Superior temporal gyrus (tissue), 1 donor: Measurements from ENCODE around the gene ACOT13.
"Not testable (repeated sequence)": the region's sequence is repeated elsewhere in the genome, so short reads cannot be mapped to it uniquely, and the experiment has no call there.

Source experiments
- DNase-seq: peaks from one replicate; pipeline ENCODE4 v3.0.0-alpha.2; 2016; ENCODE audit errors: extremely low spot score

The ACOT13 gene

GRCh38 chr6:24666641-24667377, at the start of gene ACOT13, which contains the start of gene TDP2:
ACOT13 (plus strand) TSS chr6:24667077; CDS start chr6:24667264, 187 bp downstream.
TDP2 (minus strand) TSS chr6:24666899; CDS start chr6:24666862, 37 bp downstream.
- peak; percentile 95 for DNase-seq

DNA sequence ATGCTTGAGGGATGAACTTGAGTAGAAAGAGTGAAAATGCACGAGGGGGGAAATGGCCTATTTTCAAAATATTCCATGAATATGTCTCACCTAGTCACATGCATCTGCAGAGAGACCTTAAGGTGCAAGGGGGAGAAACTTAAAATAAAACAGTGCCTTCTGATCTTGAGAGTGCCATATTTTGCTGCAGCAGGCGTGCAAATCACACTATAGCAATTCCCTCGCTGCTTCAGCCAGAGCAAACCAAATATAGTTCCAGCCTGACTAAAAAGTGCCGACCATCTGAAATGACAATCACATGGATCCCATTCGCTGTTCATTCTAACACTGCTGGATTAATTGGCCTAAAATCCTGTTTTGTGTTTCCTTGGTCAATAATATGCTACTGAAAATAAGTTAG, 47.2 kb upstream of the ACOT13 start:
- DNase-seq: no peak

GRCh38 chr6:24620637-24621036, 46.2 kb upstream of the ACOT13 start:
- no peak for DNase-seq

DNA sequence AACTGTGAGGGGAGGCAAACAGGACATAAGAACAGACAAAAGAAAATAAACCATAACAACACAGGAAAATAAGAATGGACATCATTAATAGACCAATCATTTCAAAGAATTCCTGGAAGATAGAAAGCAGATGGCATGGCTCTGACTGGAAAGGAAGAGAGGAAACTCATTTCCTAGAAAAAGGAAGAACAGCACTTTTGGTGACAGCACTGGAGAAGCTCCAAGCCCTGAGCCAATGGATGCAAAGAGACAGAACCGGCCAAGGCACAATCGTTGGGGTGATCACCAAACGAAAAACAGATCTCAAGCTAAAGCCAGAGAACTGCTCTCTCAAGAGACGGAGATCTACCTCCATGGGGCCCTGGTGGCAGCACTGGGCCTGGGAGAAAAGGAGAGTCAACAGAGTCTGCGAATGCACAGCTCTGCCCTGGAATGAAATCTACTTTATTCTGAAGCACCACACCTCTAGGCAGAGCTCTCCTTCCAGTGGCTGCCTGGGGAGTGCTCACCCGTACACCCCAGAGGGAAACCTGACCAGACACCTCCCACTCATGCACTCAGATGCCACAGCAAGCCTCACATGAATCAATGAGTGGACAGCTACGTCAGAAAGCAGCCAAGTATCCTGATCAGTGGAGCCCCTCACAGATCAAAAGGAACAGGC, 45.1 kb upstream of the ACOT13 start:
- DNase-seq: no peak

- peak; percentile 70 for DNase-seq
Measured at GRCh38 chr6:24630856-24631505, 35.9 kb upstream of the ACOT13 start.

- DNase-seq: no peak
Measured at GRCh38 chr6:24631671-24632070, 35.2 kb upstream of the ACOT13 start.

DNA sequence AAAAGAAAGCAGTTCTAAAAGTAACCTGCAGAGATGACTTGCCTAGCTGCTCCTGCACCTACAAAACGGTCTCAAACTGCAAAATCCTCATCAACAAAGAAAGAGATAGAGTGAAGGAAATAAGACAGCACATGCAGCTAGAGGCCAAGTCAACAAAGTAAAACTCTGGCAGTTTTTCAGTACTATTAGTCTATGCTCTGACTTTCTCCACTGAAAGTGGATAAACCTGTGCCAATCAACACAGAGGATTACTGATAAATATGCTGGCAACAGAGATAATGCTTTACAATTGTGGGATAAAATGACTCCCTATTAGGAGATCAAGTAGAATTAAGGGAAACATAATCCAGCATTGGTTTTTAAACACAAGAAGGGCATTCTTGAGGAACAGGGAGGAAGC, 34.3 kb upstream of the ACOT13 start:
- DNase-seq: no peak

DNA sequence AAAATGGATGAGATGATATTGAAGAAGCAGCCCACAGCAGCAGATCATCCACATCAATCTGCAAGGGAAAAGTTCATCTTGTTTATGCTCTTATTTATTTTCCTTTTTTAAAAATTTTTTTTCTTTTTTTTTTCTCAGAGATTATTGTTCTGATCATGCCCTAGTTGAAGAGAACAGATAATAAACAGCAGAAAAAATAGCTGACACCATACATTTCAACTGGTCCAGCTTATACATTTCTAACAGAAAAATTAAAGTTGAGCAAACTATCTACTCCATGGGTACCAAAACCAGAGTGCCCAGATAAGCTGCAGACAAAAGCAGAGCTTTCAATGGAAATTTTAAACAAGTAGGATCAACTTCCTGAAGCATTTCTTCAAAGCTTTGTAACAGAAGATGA, 30.2 kb upstream of the ACOT13 start:
- DNase-seq: no peak

DNA sequence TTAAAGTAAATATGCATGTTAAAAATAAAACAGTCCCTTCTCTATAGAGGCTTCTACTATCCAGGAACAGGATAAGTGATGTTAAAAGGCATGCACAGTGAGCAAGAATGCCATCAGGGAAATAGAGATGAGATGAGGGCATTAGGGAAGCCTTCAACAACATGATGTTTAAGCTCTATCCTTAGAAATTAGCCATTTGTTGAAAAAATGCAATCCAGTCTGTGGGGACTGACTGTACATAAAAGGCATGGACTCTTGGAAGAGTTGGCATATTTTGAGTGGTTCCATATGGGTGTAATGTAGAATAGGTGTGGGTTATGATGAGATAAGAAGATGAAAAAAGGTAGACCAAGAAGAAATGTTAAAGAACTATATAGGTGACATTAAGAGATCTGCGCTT, 26.7 kb upstream of the ACOT13 start:
- DNase-seq: no peak

GRCh38 chr6:24640631-24641030, 26.2 kb upstream of the ACOT13 start:
- not testable (repeated sequence) for DNase-seq

DNA sequence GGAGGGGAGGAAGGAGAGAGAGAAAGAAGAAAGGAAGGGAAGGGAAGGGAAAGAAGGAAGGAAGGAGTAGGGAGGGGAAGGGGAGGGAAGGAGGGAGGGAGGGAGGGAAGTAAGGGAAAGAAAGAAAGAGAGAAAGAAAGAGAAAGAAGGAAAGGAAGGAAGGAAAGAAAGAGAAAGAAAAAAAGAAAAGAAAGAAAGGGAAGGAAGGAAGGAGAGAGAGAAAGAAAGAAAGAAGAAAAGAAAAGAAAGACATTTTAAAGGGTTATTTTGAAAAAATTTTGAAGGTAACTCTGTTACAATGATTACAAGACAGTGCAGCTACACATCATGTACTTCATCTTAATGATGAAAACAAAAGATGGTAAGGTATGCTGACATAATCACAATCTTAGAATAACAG, 24.8 kb upstream of the ACOT13 start:
- DNase-seq: no peak

GRCh38 chr6:24643920-24644319, 23.0 kb upstream of the ACOT13 start:
- peak; percentile 33 for DNase-seq

DNA sequence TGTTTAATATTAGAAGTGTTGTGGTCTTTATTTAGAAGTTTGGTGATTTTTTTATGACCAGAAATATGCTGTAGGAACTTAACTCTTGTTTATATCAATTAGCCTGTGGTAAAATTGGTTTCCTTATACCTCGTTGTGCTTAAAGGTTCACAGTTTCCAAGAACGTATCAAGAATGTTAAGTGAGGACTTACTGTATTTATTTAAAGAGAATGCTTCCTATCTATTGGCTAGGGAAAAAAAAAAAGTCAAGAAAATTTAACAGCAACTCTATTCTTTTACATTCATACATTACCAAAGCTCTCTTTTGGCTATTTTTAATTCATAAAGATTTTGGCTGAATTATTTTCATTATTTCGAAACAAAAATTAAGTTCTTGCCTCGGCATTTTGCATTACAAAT, 22.5 kb upstream of the ACOT13 start:
- DNase-seq: no peak

- DNase-seq: peak; percentile 43
Measured at GRCh38 chr6:24646771-24647170, 20.1 kb upstream of the ACOT13 start.

DNA sequence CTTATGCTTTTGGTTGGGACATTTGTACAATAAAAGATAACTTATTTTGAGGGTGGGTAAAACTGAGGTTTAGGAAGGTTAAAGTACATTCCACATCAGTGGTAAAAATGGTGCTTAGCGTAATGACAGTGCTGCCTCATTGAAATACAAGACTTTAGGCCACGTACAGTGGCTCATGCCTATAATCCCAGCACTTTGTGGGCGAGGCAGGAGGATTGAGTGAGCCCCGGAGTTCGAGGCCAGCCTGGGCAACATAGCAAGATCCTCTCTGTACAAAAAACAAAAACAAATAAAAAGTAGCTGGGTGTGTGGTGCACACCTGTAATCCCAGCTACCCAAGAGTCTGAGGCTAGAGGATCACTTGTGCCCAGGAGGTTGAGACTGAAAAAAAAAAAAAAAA, 18.6 kb upstream of the ACOT13 start:
- DNase-seq: no peak

- DNase-seq: no peak
Measured at GRCh38 chr6:24649691-24650090, 17.2 kb upstream of the ACOT13 start.

GRCh38 chr6:24650365-24650764, 16.5 kb upstream of the ACOT13 start:
- no peak for DNase-seq

DNA sequence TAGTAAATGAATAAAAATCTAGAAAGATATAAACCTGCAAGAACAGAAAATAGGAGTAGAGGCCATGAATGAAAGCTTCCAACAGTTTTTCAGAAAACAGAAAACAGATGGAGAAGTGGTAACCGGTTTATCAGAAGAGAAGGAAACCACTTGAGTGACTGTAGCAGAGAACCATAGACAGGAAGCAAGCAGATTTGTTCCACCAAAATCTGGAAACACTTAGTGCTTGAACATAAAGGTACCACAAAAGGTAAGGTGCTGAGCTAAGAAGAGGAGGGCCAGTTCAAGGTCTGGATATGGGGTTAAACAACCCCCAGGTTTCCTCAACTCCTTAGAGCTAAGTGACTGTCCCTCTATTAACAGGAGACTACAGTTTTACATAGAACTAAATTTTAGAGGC, 11.7 kb upstream of the ACOT13 start:
- no peak for DNase-seq

DNA sequence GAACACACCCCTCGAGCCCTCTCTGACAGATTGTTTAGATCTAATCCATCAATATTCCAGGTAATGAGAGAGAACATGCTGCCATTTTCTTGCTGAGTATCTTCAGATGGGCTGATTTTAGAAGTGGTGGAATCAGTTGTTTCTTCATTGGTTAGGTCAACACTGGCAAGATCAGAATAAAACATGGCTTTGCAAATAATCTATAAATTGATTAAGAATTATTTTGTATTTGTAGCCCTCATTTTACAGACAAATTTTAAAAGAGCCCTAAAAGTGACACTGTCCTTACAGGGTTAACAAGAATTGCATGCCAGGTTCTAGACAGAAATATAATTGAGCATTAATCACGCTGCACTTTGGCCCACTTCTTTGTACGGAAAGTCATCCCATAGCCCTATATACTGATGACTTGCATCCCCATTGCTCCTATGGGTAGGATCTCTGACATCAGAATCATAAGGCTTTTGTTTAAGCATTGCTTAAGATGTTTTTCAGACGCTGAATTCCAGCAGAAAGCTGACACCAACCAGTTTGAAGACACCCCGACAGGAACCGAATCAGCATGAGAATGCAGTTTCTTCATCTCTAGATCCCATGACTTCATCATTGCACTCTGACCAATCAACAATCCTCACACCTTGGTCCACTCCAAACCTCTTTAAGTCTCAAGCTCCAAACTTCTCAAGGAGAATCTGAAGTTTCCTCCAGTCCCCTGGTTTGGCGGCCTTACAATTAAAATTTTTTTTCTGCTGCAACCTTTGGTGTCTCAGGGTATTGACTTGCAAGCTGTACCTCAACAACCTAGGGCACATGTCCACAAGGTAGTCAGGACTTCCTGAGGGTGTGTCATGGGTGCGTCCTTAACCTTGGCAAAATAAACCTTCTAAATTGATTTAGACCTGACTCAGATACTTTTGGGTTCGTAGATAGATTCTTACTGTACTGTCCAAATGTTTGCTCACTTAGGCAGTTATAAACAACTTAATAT, 8.0 kb upstream of the ACOT13 start:
- DNase-seq: no peak

DNA sequence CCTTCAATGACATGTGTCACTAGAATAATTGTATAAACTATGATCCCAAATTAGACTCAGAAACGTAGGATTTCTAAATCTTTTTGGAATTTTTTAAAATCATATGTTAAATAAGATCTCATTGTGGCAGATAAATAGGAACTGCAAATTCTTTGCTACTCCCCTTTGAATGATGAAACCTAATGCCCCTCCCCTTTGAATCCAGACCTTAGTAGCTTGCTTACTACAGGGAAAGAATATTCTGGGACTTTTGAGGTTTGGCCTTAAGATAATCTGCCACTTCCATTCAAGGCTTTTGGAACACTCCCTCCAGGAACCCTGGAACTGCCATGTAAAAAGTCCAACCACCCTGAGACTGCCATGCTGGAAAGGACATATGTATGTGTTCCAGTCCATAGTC, 7.3 kb upstream of the ACOT13 start:
- no peak for DNase-seq

DNA sequence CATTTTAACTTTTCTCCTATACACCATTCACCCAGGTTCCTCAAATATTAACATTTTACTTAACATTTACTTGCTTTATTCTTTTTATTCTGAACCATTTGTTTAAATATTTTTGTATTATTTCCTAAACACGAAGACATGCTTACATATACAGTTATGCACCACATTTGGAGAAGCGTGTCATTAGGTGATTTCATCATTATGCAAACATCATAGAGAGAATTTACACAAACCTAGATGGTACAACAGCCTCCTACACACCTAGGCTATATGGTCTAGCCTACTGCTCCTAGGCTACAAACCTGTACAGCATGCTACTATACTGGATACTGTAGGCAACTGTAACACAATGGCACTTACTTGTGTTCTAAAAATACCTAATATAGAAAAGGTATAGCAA, 6.8 kb upstream of the ACOT13 start:
- no peak for DNase-seq

DNA sequence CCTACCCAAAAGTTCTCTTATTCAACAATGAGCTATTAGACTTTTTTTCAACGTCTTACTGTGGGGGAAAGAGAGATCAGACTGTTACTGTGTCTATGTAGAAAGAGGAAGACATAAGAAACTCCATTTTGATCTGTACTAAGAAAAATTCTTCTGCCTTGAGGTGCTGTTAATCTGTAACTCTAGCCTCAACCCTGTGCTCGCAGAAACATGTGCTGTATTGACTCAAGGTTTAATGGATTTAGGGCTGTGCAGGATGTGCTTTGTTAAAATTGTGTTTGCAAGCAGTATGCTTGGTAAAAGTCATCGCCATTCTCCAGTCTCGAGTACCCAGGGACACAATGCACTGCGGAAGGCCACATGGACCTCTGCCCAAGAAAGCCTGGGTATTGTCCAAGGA, 5.1 kb upstream of the ACOT13 start:
- DNase-seq: not testable (repeated sequence)
